ENCODE measurements around the gene YDJC.
"Not testable (repeated sequence)": the region's sequence is repeated elsewhere in the genome, so short reads cannot be mapped to it uniquely, and the experiment has no call there.

DNA sequence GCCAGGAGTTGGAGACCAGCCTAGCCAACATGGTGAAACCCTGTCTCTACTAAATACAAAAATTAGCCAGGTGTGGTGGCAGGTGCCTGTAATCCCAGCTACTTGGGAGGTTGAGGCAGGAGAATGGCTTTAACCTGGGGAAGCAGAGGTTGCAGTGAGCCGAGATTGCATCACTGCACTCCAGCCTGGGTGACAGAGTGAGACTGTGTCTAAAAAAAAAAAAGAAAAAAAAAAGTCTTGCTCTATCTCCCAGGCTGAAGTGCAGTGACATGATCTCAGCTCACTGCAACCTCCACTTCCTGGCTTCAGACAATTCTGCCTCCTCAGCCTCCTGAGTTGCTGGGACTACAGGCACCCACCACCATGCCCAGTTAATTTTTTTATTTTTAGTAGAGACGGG lies 7.6 kb upstream of the YDJC start:
- TF ChIP-seq, protein P1, sequence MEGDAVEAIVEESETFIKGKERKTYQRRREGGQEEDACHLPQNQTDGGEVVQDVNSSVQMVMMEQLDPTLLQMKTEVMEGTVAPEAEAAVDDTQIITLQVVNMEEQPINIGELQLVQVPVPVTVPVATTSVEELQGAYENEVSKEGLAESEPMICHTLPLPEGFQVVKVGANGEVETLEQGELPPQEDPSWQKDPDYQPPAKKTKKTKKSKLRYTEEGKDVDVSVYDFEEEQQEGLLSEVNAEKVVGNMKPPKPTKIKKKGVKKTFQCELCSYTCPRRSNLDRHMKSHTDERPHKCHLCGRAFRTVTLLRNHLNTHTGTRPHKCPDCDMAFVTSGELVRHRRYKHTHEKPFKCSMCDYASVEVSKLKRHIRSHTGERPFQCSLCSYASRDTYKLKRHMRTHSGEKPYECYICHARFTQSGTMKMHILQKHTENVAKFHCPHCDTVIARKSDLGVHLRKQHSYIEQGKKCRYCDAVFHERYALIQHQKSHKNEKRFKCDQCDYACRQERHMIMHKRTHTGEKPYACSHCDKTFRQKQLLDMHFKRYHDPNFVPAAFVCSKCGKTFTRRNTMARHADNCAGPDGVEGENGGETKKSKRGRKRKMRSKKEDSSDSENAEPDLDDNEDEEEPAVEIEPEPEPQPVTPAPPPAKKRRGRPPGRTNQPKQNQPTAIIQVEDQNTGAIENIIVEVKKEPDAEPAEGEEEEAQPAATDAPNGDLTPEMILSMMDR (IDR thresholded peaks at IDR 0.05; ENCODE audit: low read depth, low read length): not testable (repeated sequence)
- TF ChIP-seq EZH2phosphoT487 (IDR thresholded peaks at IDR 0.05; ENCODE audit: low read depth): not testable (repeated sequence)

All from OCI-LY3 (cell line).